Glomerular endothelial cell (primary cell): Measurements from ENCODE around the gene LEFTY2. TPM values are rescaled to one million over a fixed set of nuclear protein-coding genes. Genes with fewer than 3 reads are reported as not detected.
"Not testable (repeated sequence)": the region's sequence is repeated elsewhere in the genome, so short reads cannot be mapped to it uniquely, and the experiment has no call there.

Experiments
- DNase-seq: peaks from one replicate; pipeline ENCODE4 v3.0.0-alpha.2; 2011; ENCODE audit warnings: low read depth, low spot score; ENCODE audit errors: extremely low read depth
- total RNA-seq: library from RNA; depleted of rRNA; stranded (reverse); fragments of >200 nt; gene quantifications from 2 replicates; pipeline ENCODE4 v1.2.3, GENCODE V29; 2015

LEFTY2 gene
- total RNA-seq, 1 donor from 2014 or later = not detected

DNA sequence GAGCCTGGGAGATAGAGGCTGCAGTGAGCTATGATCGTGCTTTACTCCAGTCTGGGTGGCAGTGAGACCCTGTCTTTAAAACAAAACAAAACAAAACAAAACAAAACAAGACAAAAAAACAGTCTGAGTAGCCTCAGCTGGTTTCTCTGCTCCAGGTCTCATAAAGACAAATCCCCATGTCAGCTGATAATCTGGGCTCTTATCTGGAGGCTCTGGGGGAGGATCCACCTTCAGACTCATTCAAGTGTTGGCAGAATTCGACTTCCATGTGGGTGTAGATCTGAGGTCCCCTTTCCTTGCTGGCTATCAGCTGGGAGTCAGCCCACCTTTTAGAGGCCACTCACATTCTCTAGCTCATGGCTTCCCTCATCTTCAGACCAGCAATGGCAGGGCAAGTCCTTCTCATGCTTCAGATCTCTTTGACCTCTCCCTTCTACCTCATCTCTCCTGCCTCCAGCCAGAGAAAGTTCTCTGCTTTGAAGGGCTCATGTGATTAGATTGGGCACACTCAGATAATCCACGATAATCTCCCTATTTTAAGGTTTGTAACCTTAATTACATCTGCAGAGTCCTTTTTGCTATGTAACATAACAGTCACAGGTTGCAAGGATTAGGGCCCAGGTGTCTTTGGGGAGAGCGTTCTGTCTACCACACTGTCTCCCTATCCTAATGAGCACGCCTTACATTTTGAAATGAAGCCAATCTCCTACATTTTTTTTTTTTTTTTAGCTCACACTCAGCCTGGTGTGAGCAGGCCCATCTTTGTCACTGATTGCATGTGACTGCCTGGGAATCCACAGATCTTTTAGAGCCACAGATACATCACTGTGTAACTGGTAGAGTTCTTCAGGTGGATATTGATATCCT, 9.5 kb downstream of the LEFTY2 start:
- DNase-seq = no peak

DNA sequence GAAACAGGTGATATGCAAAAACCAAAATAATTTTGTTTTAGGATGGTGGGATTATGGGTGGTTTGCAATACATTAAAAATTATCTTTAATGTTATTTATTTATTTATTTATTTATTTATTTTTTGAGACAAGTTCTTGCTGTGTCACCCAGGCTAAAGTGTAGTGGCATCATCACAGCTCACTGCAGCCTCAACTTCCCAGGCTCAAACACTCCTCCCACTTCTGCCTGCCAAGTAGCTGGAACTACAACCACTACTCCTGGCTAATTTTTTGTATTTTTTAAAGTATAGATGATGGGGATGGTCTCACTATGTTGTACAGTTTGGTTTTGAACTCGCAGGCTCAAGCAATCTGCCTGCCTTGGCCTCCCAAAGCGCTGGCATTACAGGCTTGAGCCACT, 10.5 kb downstream of the LEFTY2 start:
- no peak for DNase-seq

DNA sequence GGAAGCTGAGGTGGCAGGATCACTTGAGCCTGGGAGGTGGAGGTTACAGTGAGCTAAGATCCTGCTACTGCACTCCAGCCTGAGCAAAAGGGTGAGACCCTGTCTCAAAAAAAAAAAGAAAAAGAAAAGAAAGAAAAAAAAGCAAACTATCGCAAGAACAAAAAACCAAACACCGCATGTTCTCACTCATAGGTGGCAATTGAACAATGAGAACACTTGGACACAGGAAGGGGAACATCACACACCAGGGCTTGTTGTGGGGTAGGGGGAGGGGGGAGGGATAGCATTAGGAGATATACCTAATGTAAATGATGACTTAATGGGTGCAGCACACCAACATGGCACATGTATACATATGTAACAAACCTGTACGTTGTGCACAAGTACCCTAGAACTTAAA, 11.6 kb downstream of the LEFTY2 start:
- not testable (repeated sequence) for DNase-seq

- DNase-seq = no peak
Observed at GRCh38 chr1:225928186-225929175, 12.5 kb downstream of the LEFTY2 start.

- DNase-seq = no peak
Observed at GRCh38 chr1:225926551-225927113, 14.4 kb downstream of the LEFTY2 start.

DNA sequence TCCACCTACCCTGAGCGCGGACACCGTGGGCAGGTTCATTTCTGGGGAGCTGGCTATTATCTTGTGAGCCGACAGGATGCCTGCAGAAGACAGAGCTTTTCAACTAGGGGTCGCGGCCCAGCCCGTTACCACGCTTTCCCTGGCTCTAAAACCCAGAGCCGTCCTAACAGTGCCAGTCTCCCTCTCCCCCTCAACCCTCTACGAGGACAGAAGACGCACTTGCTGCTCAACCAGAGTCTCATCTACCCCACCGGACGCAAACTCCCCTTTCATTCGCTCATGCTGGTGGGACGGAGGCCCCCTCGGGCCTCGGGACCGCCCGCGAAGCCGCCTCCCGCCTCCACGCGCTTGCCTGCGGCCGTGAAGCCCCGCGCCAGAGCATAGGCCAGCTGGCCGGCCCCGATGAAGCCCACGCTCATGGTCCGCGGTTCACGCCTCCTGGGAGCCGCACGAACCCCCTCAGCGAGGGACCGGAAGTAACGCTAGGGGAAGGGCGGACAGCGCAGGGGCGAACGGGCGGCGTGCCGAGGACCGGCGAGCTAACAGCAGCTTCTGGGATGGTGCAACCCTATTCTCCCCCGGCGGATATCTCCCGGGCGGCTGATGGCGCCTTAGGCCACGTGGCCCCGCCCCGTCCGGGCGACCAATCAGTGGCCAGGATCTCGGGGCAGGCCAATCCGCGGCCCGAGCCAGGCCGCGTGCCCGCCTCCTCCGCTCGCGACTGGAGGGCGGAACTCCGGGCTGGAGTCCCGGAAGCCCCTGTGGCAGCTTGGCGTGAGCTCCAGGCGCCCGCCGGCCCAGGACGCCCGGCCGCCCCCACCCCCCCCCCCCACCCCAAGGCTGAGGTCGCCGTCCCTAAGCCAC, 17.1 kb downstream of the LEFTY2 start, which contains the start of gene PYCR2:
TSS of gene PYCR2 (minus strand) at position 559 of the 864 bp plus-strand sequence. CDS start at position 419, 140 bp downstream.
- DNase-seq = peak; percentile 58

DNA sequence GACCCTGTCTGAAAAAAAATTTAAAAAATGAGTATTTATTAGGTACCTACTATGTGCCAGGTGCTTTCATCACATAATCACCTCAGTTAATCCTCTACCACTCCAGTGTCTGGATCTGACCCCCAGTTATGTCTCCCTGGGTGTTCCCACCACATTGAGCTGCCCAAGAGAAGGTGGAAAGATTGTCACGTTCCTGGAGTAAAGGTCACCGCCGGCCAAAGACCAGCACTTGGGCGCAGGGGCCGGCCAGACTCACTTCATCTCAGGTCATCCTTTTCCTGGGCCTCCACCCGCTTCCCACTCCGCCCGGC, 17.7 kb downstream of the LEFTY2 start:
- no peak for DNase-seq

- no peak for DNase-seq
Observed at GRCh38 chr1:225921734-225922709, 19.0 kb downstream of the LEFTY2 start.

DNA sequence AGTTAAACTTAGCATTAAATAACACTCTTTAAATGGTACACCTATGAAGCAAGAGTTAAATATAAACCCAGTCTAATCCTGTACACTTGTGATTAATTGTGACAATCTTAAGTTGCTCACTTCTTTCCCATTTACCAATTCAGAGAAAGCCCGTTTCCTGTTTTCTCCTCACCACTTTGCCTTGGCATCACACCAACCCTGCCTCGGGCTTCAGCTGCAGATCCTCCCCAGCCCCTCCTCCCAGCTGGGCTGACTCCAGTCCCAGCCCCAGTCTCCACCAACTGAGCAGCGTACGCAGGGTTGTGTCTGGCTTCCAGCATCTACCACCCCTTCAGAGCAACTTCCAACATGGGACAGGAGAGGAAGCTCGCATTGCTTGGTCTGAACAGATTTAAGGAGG, 21.1 kb downstream of the LEFTY2 start:
- DNase-seq = no peak

DNA sequence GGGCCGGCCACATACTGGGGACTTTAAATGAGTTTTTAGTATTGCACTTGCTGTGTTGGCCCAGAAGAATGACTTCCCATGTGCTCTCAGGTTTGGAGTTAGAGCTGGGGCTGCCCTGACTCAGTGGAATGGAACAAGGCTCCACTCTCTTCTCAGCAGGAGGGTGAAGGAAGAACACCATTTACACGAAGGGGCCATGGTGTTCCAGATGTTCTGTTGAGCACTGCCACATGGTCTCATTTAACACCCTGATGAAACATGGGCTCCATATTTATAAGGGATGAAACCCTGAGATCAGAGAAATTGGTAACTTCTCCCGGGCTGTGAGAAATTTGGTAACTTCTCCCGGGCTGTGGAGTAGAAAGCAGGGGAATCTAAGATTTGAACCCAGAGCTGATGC, 22.7 kb downstream of the LEFTY2 start:
- DNase-seq = no peak

- no peak for DNase-seq
Observed at GRCh38 chr1:225917536-225917935, 23.5 kb downstream of the LEFTY2 start.

DNA sequence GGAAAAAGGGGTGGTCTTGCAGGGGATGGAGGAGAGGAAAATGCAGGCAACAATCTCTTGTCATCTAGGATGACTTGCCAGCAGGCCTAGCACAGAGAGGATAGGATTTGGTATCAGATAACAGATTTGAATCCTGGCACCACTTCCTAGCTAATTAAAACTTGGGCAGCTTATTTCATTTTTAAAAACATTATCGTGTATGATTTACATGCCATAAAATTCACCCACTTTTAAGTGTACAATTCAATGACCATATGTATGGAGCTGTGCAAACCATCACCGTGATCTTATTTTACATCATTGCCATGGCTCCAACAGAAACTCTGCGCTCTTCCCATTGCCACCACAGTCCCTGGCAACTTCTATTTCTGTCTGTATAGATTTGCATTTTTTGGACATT, 23.9 kb downstream of the LEFTY2 start:
- DNase-seq = no peak

GRCh38 chr1:225915538-225915991, 25.5 kb downstream of the LEFTY2 start:
- no peak for DNase-seq

- DNase-seq = no peak
Observed at GRCh38 chr1:225914947-225915346, 26.1 kb downstream of the LEFTY2 start.

- DNase-seq = no peak
Observed at GRCh38 chr1:225914391-225914790, 26.6 kb downstream of the LEFTY2 start.

DNA sequence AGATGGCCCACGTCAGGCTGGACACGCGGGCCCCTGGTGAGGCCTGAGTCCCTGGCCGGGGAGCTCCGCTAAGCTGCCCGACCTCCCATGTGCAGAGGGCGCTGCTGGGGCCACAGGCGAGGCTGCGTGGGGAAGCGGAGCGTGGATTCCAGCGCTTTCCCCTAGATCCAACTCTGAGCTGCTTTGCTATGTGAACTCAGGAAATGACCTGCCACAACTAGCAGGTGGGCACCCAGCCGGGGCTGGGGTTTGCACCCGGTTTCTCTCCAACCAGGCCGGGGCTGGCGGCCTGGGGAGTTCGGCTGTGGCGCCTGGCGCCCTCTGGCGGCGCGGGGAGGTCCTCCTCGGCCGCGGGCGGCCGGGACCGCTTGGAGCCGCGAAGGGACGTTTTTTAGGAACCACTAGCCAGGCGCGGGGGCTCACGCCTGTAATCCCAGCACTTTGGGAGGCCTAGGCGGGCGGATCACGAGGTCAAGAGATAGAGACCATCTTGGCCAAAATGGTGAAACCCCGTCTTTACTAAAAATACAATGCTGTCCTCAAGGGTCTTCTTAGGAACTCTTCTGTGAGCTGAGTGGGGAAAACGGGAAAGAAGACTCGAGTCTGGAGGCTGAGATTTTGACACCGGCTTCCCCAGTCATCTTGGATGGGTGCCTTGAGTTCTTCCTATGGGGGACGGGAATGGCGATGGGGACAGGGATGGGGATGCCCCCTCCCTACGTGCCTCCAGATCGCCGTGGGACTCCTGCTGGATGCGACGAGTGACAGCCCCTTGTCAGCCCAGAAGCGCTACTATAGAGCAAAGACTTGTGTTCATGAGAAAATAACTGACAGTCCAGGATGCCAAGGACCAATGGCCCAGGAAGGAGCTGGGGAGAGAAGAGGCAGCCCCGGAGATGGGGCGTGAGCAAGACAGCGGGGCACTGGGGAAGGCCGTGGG, 29.6 kb downstream of the LEFTY2 start:
- DNase-seq = no peak

DNA sequence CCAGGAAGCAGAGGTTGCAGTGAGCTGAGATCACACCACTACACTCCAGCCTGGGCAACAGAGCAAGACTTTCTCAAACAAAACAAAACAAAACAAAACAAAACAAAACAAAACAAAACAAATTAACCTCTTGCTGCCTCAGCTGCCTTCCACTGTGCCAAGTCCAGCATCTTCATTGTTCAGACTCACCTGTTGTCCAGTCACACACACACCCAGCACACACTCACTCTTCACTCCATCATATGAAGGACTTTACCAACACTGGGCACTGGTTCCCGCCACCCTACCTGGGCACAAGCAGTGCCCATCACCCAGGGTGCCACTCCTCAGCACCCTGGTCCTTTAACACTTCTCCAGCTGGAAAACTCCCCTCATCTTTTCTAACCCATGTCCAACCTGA, 31.5 kb downstream of the LEFTY2 start:
- DNase-seq = no peak

DNA sequence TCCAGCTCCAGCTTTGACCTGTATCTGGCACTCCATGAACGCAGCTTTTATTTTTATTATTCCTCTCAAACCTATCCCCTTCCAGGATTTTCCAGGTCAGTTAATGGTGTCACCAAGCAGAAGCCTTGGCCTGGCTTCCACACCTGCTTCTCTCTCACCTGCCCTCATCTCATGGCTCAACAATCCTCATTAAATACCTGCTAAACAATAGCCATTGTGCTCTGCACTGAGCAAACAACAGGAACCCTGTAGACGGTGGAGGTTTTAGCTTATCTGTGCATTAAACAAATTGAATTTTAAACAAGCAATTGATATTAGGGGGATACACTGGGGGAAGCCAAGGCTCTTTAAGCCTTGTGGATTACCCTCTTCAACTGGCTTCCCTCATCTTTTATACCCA, 32.2 kb downstream of the LEFTY2 start:
- no peak for DNase-seq
